ENCODE measurements around the gene SCAMP3.
"Not testable (repeated sequence)": the region's sequence is repeated elsewhere in the genome, so short reads cannot be mapped to it uniquely, and the experiment has no call there.

GRCh38 chr1:155246796-155247195 lies 15.4 kb downstream of the SCAMP3 start:
- TF ChIP-seq EZH2 (IDR thresholded peaks at IDR 0.05; ENCODE audit: insufficient read depth, poor library complexity, severe bottlenecking); EZH2phosphoT487 (IDR thresholded peaks at IDR 0.05; ENCODE audit: insufficient read depth, low read depth): not testable (repeated sequence)
